HepG2 (cell line): ENCODE measurements around the gene NRK.

Source experiments
- CTCF ChIP-seq: sonication (generic); formaldehyde crosslinking; IDR thresholded peaks from 2 replicates; pipeline ENCODE4 v1.5.0; 2020; ENCODE audit warnings: mild to moderate bottlenecking, missing genetic modification reagents, moderate library complexity
- HNF4A ChIP-seq: sonication (generic); formaldehyde crosslinking; IDR thresholded peaks from 2 replicates; pipeline ENCODE4 v1.4.0; 2020; ENCODE audit warnings: missing genetic modification reagents
- PHF8 ChIP-seq: sonication (generic); formaldehyde crosslinking; IDR thresholded peaks from 2 replicates; pipeline ENCODE4 v1.5.0; 2020; ENCODE audit warnings: missing genetic modification reagents
- POLR2A ChIP-seq, 2 experiments: IDR thresholded peaks; 2 replicates each; pipeline ENCODE4 v1.6.1; 2011; ENCODE audit warnings: low read depth in 2 of 2, low read length in 2 of 2, mild to moderate bottlenecking in 1 of 2, moderate library complexity in 1 of 2; ENCODE audit not compliant: insufficient read depth in 1 of 2
- POLR2AphosphoS5 ChIP-seq: IDR thresholded peaks from 2 replicates; pipeline ENCODE4 v1.6.1; 2012; ENCODE audit warnings: low read depth, low read length
- SMC3 ChIP-seq: IDR thresholded peaks from 2 replicates; pipeline ENCODE4 v1.6.1; 2011; ENCODE audit warnings: low read length, improper control_type of control experiment
- SOX5 ChIP-seq: IDR thresholded peaks from 2 replicates; pipeline ENCODE4 v1.6.1; 2016; ENCODE audit warnings: borderline replicate concordance
- TAF1 ChIP-seq: sonication (generic); formaldehyde crosslinking; IDR thresholded peaks from 2 replicates; pipeline ENCODE4 v1.4.0; 2020; ENCODE audit warnings: missing genetic modification reagents
- XRCC5 ChIP-seq: fragments of 200-400 bp; formaldehyde crosslinking; optimal IDR thresholded peaks from 2 replicates; pipeline ENCODE3; 2017; ENCODE audit warnings: mild to moderate bottlenecking, low read length
- ZNF598 ChIP-seq: sonication (generic); formaldehyde crosslinking; IDR thresholded peaks from 2 replicates; pipeline ENCODE4 v1.5.1; 2020; ENCODE audit warnings: mild to moderate bottlenecking, missing genetic modification reagents, borderline replicate concordance
- ZSCAN9 ChIP-seq: IDR thresholded peaks from 2 replicates; pipeline ENCODE4 v1.6.1; 2016; ENCODE audit warnings: borderline replicate concordance

GRCh38 chrX:105803891-105804290, 18.4 kb upstream of the NRK start:
- TF ChIP-seq POLR2AphosphoS5 = no peak
- TF ChIP-seq ZSCAN9 (CRISPR knock-in tag) = no peak
- TF ChIP-seq SOX5 = no peak
- TF ChIP-seq CTCF (CRISPR knock-in tag) = no peak
- no peak for TF ChIP-seq XRCC5
- TF ChIP-seq PHF8 (CRISPR knock-in tag) = no peak
- TF ChIP-seq TAF1 (CRISPR knock-in tag) = no peak
- no peak for TF ChIP-seq POLR2A (IDR thresholded peaks at IDR 0.05; ENCODE audit: insufficient read depth in 1 of 2, low read depth in 2 of 2, low read length in 2 of 2)
- TF ChIP-seq HNF4A (CRISPR knock-in tag) = no peak
- TF ChIP-seq SMC3 = no peak
- no peak for TF ChIP-seq ZNF598 (CRISPR knock-in tag)
